Left lobe of liver (tissue), 2 donors: ENCODE measurements around the gene LTK. TPM values are rescaled to one million over a fixed set of nuclear protein-coding genes. Genes with fewer than 3 reads are reported as not detected.

Experiments used
- ATAC-seq: fragments of 200-7000 bp; cut with Tn5 transposase; one replicate; pipeline ENCODE4 v1.9.1; 2020; ENCODE audit warnings: mild to moderate bottlenecking, moderate library complexity
- DNase-seq: peaks from one replicate; pipeline ENCODE4 v3.0.0-alpha.2; 2020; ENCODE audit warnings: low spot score
- total RNA-seq: library from RNA; stranded (reverse); gene quantifications from one replicate; pipeline ENCODE4 v1.2.1, GENCODE V29; 2021
- donor health status: DM: no; HTN: no; CAD: no; lungs with moderate emphysema.
- donor health status: DM: no; HTN: yes; CAD: no.

LTK gene
- total RNA-seq, 1 donor from 2014 or later: 2.3 TPM

GRCh38 chr15:41535544-41535943 is 21.9 kb upstream of the LTK start:
- ATAC-seq (no peak), DNase-seq (no peak)

GRCh38 chr15:41530363-41530956 is 16.8 kb upstream of the LTK start:
- ATAC-seq (peak; percentile 51), DNase-seq (no peak)

GRCh38 chr15:41523097-41523496 is 9.5 kb upstream of the LTK start:
- ATAC-seq (no peak), DNase-seq (no peak)

- ATAC-seq (peak; percentile 17), DNase-seq (no peak)
Observed at GRCh38 chr15:41521614-41522013, 8.0 kb upstream of the LTK start.

- ATAC-seq (no peak), DNase-seq (no peak)
Observed at GRCh38 chr15:41520636-41521035, 7.0 kb upstream of the LTK start.

- ATAC-seq: no peak
- no peak for DNase-seq
Observed at GRCh38 chr15:41517895-41518449, 4.3 kb upstream of the LTK start.

GRCh38 chr15:41512940-41513505 is 604 bp downstream of the LTK start:
- DNase-seq: no peak
- ATAC-seq: peak; percentile 39

- DNase-seq: no peak
- ATAC-seq: peak; percentile 5
Observed at GRCh38 chr15:41512512-41512939, 1.1 kb downstream of the LTK start.

- DNase-seq (no peak), ATAC-seq (no peak)
Observed at GRCh38 chr15:41511899-41512369, 1.7 kb downstream of the LTK start.

- ATAC-seq (no peak), DNase-seq (no peak)
Observed at GRCh38 chr15:41511331-41511898, 2.2 kb downstream of the LTK start.

GRCh38 chr15:41510728-41511127 is 2.9 kb downstream of the LTK start:
- DNase-seq: no peak
- no peak for ATAC-seq

- peak; percentile 88 for ATAC-seq
Observed at GRCh38 chr15:41507820-41508290, 5.8 kb downstream of the LTK start.

GRCh38 chr15:41506796-41507341 is 6.8 kb downstream of the LTK start:
- DNase-seq (no peak), ATAC-seq (no peak)

More at GRCh38 chr15:41507820-41508290, 5.8 kb downstream of the LTK start:
- DNase-seq: peak; percentile 92

GRCh38 chr15:41505776-41506175 is 7.9 kb downstream of the LTK start:
- ATAC-seq: no peak
- DNase-seq: no peak

- ATAC-seq: no peak
- DNase-seq: no peak
Observed at GRCh38 chr15:41504751-41505492, 8.7 kb downstream of the LTK start.

GRCh38 chr15:41503669-41504010 is 10.0 kb downstream of the LTK start:
- ATAC-seq: no peak

GRCh38 chr15:41502795-41503668 is 10.6 kb downstream of the LTK start:
- no peak for DNase-seq

More at GRCh38 chr15:41503669-41504010, 10.0 kb downstream of the LTK start:
- DNase-seq: no peak

GRCh38 chr15:41501931-41502794 is 11.5 kb downstream of the LTK start:
- DNase-seq (no peak), ATAC-seq (no peak)

More at GRCh38 chr15:41502795-41503668, 10.6 kb downstream of the LTK start:
- ATAC-seq: no peak
